ENCODE data around the gene TDRD12. TPM values are rescaled to one million over a fixed set of nuclear protein-coding genes. Genes with fewer than 3 reads are reported as not detected.
A peak's percentile ranks its signal among the peaks of the same experiment; 100 is the strongest.
"Not testable (repeated sequence)": the region's sequence is repeated elsewhere in the genome, so short reads cannot be mapped to it uniquely, and the experiment has no call there.

The TDRD12 gene
- total RNA-seq, 4 donors from 2014 or later, result 0.42 to 4.7 (median 2.4) TPM

GRCh38 chr19:32843716-32844245, 124.2 kb downstream of the TDRD12 start:
- peak in 1 of 2 donors; percentile 77 for DNase-seq (ENCODE audit: low spot score in 2 of 2)
- no peaks in the 10 kb centered on the region for H3K4me1 ChIP-seq
- no peaks in the 10 kb centered on the region for H3K36me3 ChIP-seq
- TF ChIP-seq EP300 (IDR thresholded peaks at IDR 0.05), result no peak
- no peak for TF ChIP-seq POLR2A (IDR thresholded peaks at IDR 0.05)
- TF ChIP-seq CTCF (IDR thresholded peaks at IDR 0.05), result no peak
- TF ChIP-seq POLR2AphosphoS5 (IDR thresholded peaks at IDR 0.05), result no peak
- peaks cover 7% of the 10 kb centered on the region for H3K9me3 ChIP-seq
- no peak overlapping the region for H3K27ac ChIP-seq
- H3K4me3 ChIP-seq, result no peak overlapping the region
- 95% methylated on average over 19 of the region's 19 CpGs for WGBS
- no peaks in the 10 kb centered on the region for H3K27me3 ChIP-seq

DNA sequence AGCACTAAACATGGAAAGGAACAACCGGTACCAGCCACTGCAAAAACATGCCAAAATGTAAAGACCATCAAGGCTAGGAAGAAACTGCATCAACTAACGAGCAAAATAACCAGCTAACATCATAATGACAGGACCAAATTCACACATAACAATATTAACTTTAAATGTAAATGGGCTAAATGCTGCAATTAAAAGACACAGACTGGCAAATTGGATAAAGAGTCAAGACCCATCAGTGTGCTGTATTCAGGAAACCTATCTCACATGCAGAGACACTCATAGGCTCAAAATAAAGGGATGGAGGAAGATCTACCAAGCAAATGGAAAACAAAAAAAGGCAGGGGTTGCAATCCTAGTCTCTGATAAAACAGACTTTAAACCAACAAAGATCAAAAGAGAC, 128.5 kb downstream of the TDRD12 start:
- H3K27me3 ChIP-seq; H3K4me1 ChIP-seq; H3K9me3 ChIP-seq; H3K4me3 ChIP-seq; H3K27ac ChIP-seq; DNase-seq (ENCODE audit: low spot score in 2 of 2); H3K36me3 ChIP-seq: not testable (repeated sequence)
- 80% methylated on average over 1 of the region's 2 CpGs for WGBS

DNA sequence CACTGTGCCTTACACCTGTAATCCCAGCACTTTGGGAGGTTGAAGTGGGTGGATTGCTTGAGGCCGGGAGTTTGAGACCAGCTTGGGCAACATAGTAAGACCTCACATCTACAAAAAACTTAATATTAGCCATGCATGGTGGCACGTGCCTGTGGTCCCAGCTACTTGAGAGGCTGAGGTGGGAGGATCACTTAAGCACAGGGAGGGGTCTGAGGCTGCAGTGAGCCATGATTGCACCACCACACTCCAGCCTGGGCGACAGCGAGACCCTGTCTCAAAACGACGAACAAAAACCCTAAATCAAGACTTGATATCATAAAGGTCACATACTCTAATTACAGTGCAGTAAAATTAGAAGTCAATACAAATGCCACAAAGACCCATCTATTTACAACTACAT, 132.6 kb downstream of the TDRD12 start:
- no peaks in the 10 kb centered on the region for H3K27me3 ChIP-seq
- no peaks in the 10 kb centered on the region for H3K4me1 ChIP-seq
- no peaks in the 10 kb centered on the region for H3K36me3 ChIP-seq
- TF ChIP-seq EP300 (IDR thresholded peaks at IDR 0.05) (no peak), POLR2AphosphoS5 (IDR thresholded peaks at IDR 0.05) (no peak), CTCF (IDR thresholded peaks at IDR 0.05) (no peak), POLR2A (IDR thresholded peaks at IDR 0.05) (no peak)
- peak in 1 of 2 donors; percentile 15 for DNase-seq (ENCODE audit: low spot score in 2 of 2)
- H3K4me3 ChIP-seq, result no peak overlapping the region
- WGBS, result 94% methylated on average over 6 of the region's 6 CpGs
- no peaks in the 10 kb centered on the region for H3K9me3 ChIP-seq
- no peak overlapping the region for H3K27ac ChIP-seq

GRCh38 chr19:32856818-32857217, 137.3 kb downstream of the TDRD12 start:
- H3K4me1 ChIP-seq, H3K27me3 ChIP-seq, H3K4me3 ChIP-seq, H3K36me3 ChIP-seq, H3K27ac ChIP-seq, H3K9me3 ChIP-seq: not testable (repeated sequence)
- DNase-seq (ENCODE audit: low spot score in 2 of 2), result peak in 1 of 2 donors; percentile 20
- 93% methylated on average over 6 of the region's 7 CpGs for WGBS

DNA sequence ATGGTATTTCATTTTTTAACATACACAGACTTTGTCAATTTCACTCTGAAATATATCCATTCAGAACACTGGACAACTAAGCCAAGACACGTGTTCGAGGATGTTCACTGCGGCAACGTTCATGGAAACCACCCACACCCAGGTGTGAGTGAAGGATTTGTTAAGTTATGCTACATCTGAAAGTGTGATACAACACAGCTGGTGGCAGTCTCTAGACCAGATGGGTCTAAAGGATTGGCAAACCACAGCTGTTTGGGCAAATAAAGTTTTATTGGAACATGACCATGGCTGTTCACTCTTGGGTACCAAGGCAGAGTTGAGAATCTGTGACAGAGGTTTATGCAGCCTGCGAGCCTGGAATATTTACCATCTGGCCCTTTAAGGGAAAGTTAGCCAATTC, 138.0 kb downstream of the TDRD12 start:
- TF ChIP-seq POLR2AphosphoS5 (IDR thresholded peaks at IDR 0.05), result no peak
- TF ChIP-seq POLR2A (IDR thresholded peaks at IDR 0.05), result no peak
- no peak for TF ChIP-seq EP300 (IDR thresholded peaks at IDR 0.05)
- no peak for TF ChIP-seq CTCF (IDR thresholded peaks at IDR 0.05)
- Histone ChIP-seq H3K36me3 (no peaks in the 10 kb centered on the region), H3K4me1 (no peaks in the 10 kb centered on the region), H3K4me3 (no peak overlapping the region), H3K27me3 (no peaks in the 10 kb centered on the region), H3K9me3 (no peaks in the 10 kb centered on the region), H3K27ac (no peak overlapping the region)
- DNase-seq (ENCODE audit: low spot score in 2 of 2), result peak in 1 of 2 donors; percentile 4
- WGBS, result 82% methylated on average over 5 of the region's 5 CpGs

DNA sequence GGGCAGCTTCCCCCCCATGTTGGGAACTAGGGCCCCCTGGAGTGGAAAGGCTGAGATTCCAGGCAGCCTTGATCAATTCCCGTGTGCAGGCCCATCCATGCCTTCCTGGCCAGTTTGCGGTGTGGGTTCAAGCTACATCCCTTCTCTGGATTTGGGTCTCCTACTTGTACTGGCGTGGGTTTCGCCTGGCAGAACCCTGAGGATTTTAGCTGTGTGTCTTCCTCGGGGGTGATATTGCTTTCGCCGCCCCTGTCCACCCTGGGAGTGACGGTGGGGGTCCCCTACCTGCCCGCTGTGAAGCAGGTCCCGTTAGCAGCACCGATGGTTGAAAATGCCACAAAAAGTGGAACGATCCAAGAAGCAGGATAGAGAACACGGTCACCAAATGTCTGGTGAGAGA, 138.6 kb downstream of the TDRD12 start:
- Histone ChIP-seq H3K4me1 (no peaks in the 10 kb centered on the region), H3K27me3 (no peaks in the 10 kb centered on the region), H3K27ac (no peak overlapping the region), H3K36me3 (no peaks in the 10 kb centered on the region), H3K9me3 (no peaks in the 10 kb centered on the region), H3K4me3 (no peak overlapping the region)
- TF ChIP-seq CTCF (IDR thresholded peaks at IDR 0.05), result no peak
- no peak for TF ChIP-seq POLR2A (IDR thresholded peaks at IDR 0.05)
- TF ChIP-seq POLR2AphosphoS5 (IDR thresholded peaks at IDR 0.05), result no peak
- no peak for TF ChIP-seq EP300 (IDR thresholded peaks at IDR 0.05)
- DNase-seq (ENCODE audit: low spot score in 2 of 2), result peak in 1 of 2 donors; percentile 59
- WGBS, result 87% methylated on average over 13 of the region's 13 CpGs
